Adrenal gland (tissue), 12 donors: ENCODE results near the gene CDH15. TPM values are rescaled to one million over a fixed set of nuclear protein-coding genes. Genes with fewer than 3 reads are reported as not detected.
"Not testable (repeated sequence)": the region's sequence is repeated elsewhere in the genome, so short reads cannot be mapped to it uniquely, and the experiment has no call there.

ENCODE experiments used
- DNase-seq, 7 donors: peaks; one replicate each; pipeline ENCODE4 v3.0.0-alpha.2; 2019 to 2020
- H3K27ac ChIP-seq, 5 donors: fragments of 200-600 bp; sonication (generic) in 4 of 5; 1 replicate in 3 of 5; 2 replicates in 2 of 5; pipeline versions ENCODE4 v1.5.1 to v1.8.0; 2016 to 2020; ENCODE audit warnings: mild to moderate bottlenecking in 1 of 5
- H3K27me3 ChIP-seq: fragments of 200-600 bp; 2 replicates; pipeline ENCODE4 v1.8.0; 2021
- H3K36me3 ChIP-seq, 2 donors: fragments of 200-600 bp; replicated peaks in 1 of 2; 1 replicate in 1 of 2; 2 replicates in 1 of 2; pipeline versions ENCODE4 v1.5.1 to v1.8.0; 2018 to 2022
- H3K4me1 ChIP-seq, 2 donors: fragments of 200-600 bp; replicated peaks in 1 of 2; 1 replicate in 1 of 2; 2 replicates in 1 of 2; pipeline versions ENCODE4 v1.5.1 to v1.8.0; 2018 to 2021
- H3K4me3 ChIP-seq, 4 donors: fragments of 200-600 bp; sonication (generic) in 3 of 4; one replicate each; pipeline ENCODE4 v1.5.1; 2016 to 2018
- H3K9me3 ChIP-seq, 3 donors: fragments of 200-600 bp; sonication (generic) in 1 of 3; replicated peaks in 1 of 3; 1 replicate in 2 of 3; 2 replicates in 1 of 3; pipeline versions ENCODE4 v1.5.1 to v1.8.0; 2016 to 2021
- CTCF ChIP-seq, 6 experiments: fragments of 450-650 bp in 4 of 6; fragments of 200-600 bp in 2 of 6; sonication (generic) in 1 of 6; IDR thresholded peaks; 1 replicate in 5 of 6; 2 replicates in 1 of 6; pipeline versions ENCODE4 v1.5.1 to v1.8.0; 2016 to 2021; ENCODE audit warnings: antibody characterized with exemption in 6 of 6, mild to moderate bottlenecking in 2 of 6, moderate library complexity in 1 of 6
- POLR2A ChIP-seq, 2 donors: fragments of 450-650 bp; IDR thresholded peaks; one replicate each; pipeline ENCODE4 v1.6.1; 2017; ENCODE audit warnings: antibody characterized with exemption in 2 of 2, mild to moderate bottlenecking in 2 of 2, moderate library complexity in 1 of 2
- WGBS, 4 donors: extraction: QIAGEN DNeasy Blood & Tissue Kit in 2 of 4; methylation state at CpG; one replicate each; pipeline versions ENCODE4 v1.1.5 to v1.1.7; 2013 to 2017; 5-methylcytosine and 5-hydroxymethylcytosine counted together
- intact Hi-C, 2 donors: fragments of 100-400 bp; cut with DNase I; formaldehyde crosslinking; loops; one replicate each; pipeline versions ENCODE4 v1.14.1 to v1.15.0; 2022 to 2023
- polyA plus RNA-seq, 3 donors: library from polyadenylated mRNA; stranded (reverse); fragments of 200-250 nt in 2 of 3; fragments of 350-450 nt in 1 of 3; fragmentation: Illumina TruSeq in 1 of 3; extraction: RNeasy Lipid Tissue Mini Kit (QIAGEN cat#74804) in 1 of 3; gene quantifications; one replicate each; pipeline ENCODE4 v1.2.3, GENCODE V29; 2013 to 2014
- total RNA-seq, 9 donors: library from RNA; depleted of rRNA in 4 of 9; stranded (reverse); fragments of >200 nt in 4 of 9; fragments of 120-200 nt in 1 of 9; fragmentation: NEBNext Ultra II Directional in 1 of 9; extraction: Animal tissue kit (Norgen Biotek cat#: 25700) in 1 of 9; gene quantifications; one replicate each; pipeline versions ENCODE4 v1.1.0 to v1.2.4, GENCODE V29; 2013 to 2023
- donor health status: healthy with polysubstance abuse.
- donor health status: Bipolar disorder and iron deficiency.
- donor health status: DM: yes; HTN: yes; CAD: no.
- donor health status: DM: no; HTN: no; CAD: no.
- donor health status: DM: no; HTN: no; CAD: no.
- donor health status: DM: yes; HTN: yes; CAD: no.

Gene CDH15
- total and polyA plus RNA-seq, 12 donors, result 0.05 to 0.32 (median 0.17) TPM; not detected in 1

- no peak for DNase-seq
- TF ChIP-seq POLR2A (IDR thresholded peaks at IDR 0.05) (no peak), CTCF (IDR thresholded peaks at IDR 0.05) (no peak)
- Histone ChIP-seq H3K9me3 (no peaks in the 10 kb centered on the region), H3K27me3 (no peaks in the 10 kb centered on the region), H3K4me1 (peaks cover 11 to 12% of the 10 kb centered on the region in 2 donors), H3K36me3 (no peaks in the 10 kb centered on the region), H3K4me3 (no peak overlapping the region), H3K27ac (no peak overlapping the region)
- WGBS, 4 donors, result 72 to 88% (median 80%) methylated on average over 3 to 5 of the region's 5 CpGs
- intact Hi-C loops, result loop anchor here in 1 of 2 donors (5.0 to 10.0 kb wide), 2 partner anchors 49 to 261 kb away; partner anchors contain the start of gene SPG7
Measured at GRCh38 chr16:89243664-89244063, 72.1 kb downstream of the CDH15 start.

GRCh38 chr16:89244264-89244663, 72.7 kb downstream of the CDH15 start:
- intact Hi-C loops, result loop anchor here in 1 of 2 donors (5.0 to 10.0 kb wide), 2 partner anchors 48 to 261 kb away; partner anchors contain the start of gene SPG7
- peaks cover 11 to 12% of the 10 kb centered on the region in 2 donors for H3K4me1 ChIP-seq
- WGBS, 4 donors, result 66 to 86% (median 78%) methylated on average over 11 to 13 of the region's 13 CpGs
- H3K36me3 ChIP-seq, H3K27ac ChIP-seq, H3K27me3 ChIP-seq, H3K9me3 ChIP-seq, DNase-seq, H3K4me3 ChIP-seq: not testable (repeated sequence)

- 62 to 68% (median 66%) methylated on average over 9 to 12 of the region's 12 CpGs for WGBS, 4 donors
Measured at GRCh38 chr16:89244754-89245153, 73.2 kb downstream of the CDH15 start.

More at GRCh38 chr16:89244754-89245153, 73.2 kb downstream of the CDH15 start:
- H3K27ac ChIP-seq, result no peak overlapping the region
- intact Hi-C loops, result loop anchor here in 1 of 2 donors (5.0 to 10.0 kb wide), 2 partner anchors 48 to 260 kb away; partner anchors contain the start of gene SPG7
- no peak overlapping the region for H3K4me3 ChIP-seq
- H3K9me3 ChIP-seq, result no peaks in the 10 kb centered on the region
- no peak for DNase-seq
- no peaks in the 10 kb centered on the region for H3K36me3 ChIP-seq
- H3K4me1 ChIP-seq, result peaks cover 11 to 12% of the 10 kb centered on the region in 2 donors
- TF ChIP-seq CTCF (IDR thresholded peaks at IDR 0.05) (no peak), POLR2A (IDR thresholded peaks at IDR 0.05) (no peak)
- no peaks in the 10 kb centered on the region for H3K27me3 ChIP-seq

Other genes with a start within 250 kb of the CDH15 start
- 10 to 100 TPM in 1 of 9 donors, 1 to 10 TPM in 4, under 1 TPM in 4; 0.30 to 16.9 (median 1.5) TPM for gene CBFA2T3, start 194.5 kb upstream of the CDH15 start, total RNA-seq
- 1 to 10 TPM; 1.0 to 5.3 (median 3.0) TPM for gene CBFA2T3, start 194.5 kb upstream of the CDH15 start, polyA plus RNA-seq
- gene ACSF3, start 77.9 kb upstream of the CDH15 start, total RNA-seq, result 10 to 100 TPM; 35.7 to 88.3 (median 55.8) TPM
- gene ACSF3, start 77.9 kb upstream of the CDH15 start, polyA plus RNA-seq, result 10 to 100 TPM; 32.4 to 90.3 (median 82.1) TPM
- 1 to 10 TPM in 3 of 9 donors, under 1 TPM in 2, not detected in 4; 0.28 to 3.2 (median 2.0) TPM for gene SLC22A31, start 28.8 kb downstream of the CDH15 start, total RNA-seq
- 1 to 10 TPM in 1 of 3 donors, under 1 TPM in 1, not detected in 1; 0.72 to 2.9 TPM for gene SLC22A31, start 28.8 kb downstream of the CDH15 start, polyA plus RNA-seq
- 10 to 100 TPM in 4 of 9 donors, 1 to 10 TPM in 5; 3.5 to 20.5 (median 9.8) TPM for gene ZNF778, start 46.0 kb downstream of the CDH15 start, total RNA-seq
- 1 to 10 TPM; 1.9 to 8.1 (median 3.8) TPM for gene ZNF778, start 46.0 kb downstream of the CDH15 start, polyA plus RNA-seq